HUDEP-2 (cell line): ENCODE measurements around the gene DDX42.

Source experiments
- DNase-seq, 76 experiments: peaks; one replicate each; lab custom pipeline; 2025; ENCODE audit not compliant: unreplicated experiment in 76 of 76; lab: John Stamatoyannopoulos, UW

The DDX42 gene, protein sequence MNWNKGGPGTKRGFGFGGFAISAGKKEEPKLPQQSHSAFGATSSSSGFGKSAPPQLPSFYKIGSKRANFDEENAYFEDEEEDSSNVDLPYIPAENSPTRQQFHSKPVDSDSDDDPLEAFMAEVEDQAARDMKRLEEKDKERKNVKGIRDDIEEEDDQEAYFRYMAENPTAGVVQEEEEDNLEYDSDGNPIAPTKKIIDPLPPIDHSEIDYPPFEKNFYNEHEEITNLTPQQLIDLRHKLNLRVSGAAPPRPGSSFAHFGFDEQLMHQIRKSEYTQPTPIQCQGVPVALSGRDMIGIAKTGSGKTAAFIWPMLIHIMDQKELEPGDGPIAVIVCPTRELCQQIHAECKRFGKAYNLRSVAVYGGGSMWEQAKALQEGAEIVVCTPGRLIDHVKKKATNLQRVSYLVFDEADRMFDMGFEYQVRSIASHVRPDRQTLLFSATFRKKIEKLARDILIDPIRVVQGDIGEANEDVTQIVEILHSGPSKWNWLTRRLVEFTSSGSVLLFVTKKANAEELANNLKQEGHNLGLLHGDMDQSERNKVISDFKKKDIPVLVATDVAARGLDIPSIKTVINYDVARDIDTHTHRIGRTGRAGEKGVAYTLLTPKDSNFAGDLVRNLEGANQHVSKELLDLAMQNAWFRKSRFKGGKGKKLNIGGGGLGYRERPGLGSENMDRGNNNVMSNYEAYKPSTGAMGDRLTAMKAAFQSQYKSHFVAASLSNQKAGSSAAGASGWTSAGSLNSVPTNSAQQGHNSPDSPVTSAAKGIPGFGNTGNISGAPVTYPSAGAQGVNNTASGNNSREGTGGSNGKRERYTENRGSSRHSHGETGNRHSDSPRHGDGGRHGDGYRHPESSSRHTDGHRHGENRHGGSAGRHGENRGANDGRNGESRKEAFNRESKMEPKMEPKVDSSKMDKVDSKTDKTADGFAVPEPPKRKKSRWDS

GRCh38 chr17:63774141-63774968 lies at the start of gene DDX42:
TSS of gene DDX42 (plus strand) at chr17:63774170. CDS start at chr17:63787050, 12,880 bp downstream.
- peak in 32 of 76 experiments; percentile 6 to 91 (median 46) for DNase-seq

- no peak for DNase-seq
Observed at GRCh38 chr17:63735691-63736090, 38.3 kb upstream of the DDX42 start.

DNA sequence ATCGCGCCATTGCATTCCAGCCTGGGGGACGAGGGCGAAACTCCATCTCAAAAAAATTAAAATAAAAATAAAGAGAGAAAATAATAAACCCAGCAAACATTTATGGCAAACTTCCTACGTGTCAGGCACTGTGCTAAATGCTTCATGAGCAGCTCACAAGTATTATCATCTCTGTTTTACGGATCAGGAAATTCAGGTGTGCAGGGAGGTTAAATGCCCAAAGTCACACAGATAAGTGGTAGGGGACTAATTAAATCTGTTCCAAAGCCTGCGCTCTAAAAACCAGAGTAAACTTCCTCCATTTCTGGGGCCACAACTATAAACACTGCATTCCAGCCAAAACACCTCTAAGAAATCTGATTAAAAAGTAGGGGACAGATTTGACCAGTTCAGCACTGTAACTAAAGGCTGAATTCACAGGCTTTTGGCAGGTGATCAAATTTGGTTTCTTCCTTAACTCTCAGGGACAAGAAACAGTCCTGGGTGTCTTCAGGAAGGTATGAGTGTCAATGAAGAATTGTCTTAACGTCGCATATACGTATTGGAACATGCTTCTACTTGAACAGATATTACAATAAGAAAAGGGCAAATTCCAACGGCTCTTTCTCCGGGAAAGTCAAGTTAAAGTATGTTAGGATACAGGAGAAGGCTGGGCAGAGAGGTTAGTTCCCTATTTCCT lies 33.4 kb upstream of the DDX42 start:
- peak in 7 of 76 experiments; percentile 2 to 28 (median 15) for DNase-seq

DNA sequence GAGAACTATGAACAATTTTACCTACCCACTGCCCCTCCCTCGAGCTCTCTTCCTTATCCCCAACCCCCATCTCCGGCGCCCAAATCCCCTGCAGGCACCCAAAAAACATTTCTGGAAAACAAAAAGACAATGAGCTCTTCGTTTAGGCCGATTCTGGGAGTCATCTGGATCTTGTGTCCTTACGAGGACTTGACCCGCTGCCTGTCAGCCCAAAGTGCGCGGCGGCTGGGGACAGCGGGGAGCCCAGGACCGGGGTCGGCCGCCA lies 32.9 kb upstream of the DDX42 start:
- DNase-seq = peak in 10 of 76 experiments; percentile 25 to 72 (median 32)

DNA sequence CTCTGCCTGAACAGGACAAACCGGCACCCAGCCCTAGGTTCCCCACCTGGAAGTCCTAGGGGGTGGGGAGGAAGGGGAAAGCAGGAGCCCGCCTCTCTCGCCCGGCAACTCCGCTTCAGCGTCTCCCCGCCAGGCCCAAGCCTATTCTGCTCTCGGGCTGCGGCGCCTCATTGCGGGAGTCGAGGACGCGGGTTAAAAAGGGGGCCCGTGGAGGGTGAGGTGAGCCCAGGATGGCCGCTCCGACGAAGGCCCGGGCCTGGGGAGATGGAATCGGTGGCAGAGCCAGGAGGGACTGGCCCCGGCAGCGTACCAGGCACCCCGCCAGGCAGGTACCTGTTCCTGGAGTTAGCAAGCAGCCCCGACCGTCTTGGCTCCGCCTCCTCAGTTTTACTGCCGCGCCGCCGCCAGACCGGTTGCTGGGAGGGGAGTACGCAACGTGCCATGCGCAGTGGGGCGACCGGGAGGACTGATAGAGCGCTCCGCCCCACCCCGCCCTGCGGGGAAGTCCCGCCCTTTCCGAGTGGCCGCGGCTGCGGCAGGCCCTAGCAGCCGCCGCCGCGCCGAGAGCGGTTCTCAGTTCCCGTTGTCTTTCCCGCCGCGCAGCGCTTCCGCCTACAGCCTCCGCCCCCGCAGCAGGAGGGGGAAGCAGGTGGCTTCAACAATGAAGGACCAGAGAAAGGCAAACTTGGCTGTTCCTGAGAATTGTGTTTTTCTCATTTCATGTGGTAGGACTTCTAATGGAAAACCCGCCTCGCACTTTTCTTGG lies 32.4 kb upstream of the DDX42 start, which contains the start of gene STRADA:
STRADA (minus strand) TSS at position 392 of the 766 bp plus-strand sequence. CDS start 13,430 bp downstream, outside the sequence.
- peak; percentile 64 to 99 (median 97) for DNase-seq

- peak in 26 of 76 experiments; percentile 3 to 59 (median 20) for DNase-seq
Observed at GRCh38 chr17:63751806-63752205, 22.2 kb upstream of the DDX42 start.

DNA sequence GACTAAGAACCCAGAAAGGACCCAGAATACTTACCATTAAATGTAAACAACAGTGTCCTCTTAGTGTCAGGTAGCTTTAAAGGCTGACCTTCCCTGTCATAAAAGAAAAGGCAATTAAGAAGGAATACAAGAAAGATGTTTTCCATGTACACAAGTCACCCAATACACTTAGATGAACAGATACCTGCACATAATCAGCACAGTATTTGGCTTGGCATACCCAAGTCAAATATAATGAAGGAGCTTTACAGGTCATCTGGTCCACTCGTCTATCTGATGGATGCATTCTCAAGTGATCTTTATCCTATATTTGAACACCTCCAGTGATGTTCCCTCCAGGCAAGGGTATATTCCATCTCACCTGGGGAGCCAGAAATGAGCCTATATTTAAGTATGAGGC lies 21.3 kb upstream of the DDX42 start:
- DNase-seq = no peak

GRCh38 chr17:63753215-63753614 lies 20.8 kb upstream of the DDX42 start:
- DNase-seq = no peak

GRCh38 chr17:63754046-63754445 lies 19.9 kb upstream of the DDX42 start:
- DNase-seq = no peak

DNA sequence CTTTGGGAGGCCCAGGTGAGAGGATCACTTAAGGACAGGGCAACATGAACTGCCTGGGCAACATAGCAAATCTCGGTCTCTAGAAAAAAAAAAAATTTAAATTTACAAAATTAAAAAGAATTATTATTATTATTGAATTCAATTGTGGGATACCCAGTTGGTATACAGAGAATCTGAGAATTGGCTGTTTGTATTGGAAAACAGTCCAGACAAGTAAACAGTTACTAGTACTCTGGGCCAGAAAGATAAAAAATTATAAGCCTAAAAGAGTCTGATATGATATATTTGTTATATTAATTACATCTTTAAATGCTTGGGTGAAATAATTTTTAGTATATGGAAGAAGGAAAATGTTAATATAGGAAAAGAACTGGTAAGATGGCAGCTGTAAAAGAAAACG lies 15.5 kb upstream of the DDX42 start:
- no peak for DNase-seq

GRCh38 chr17:63760771-63761539 lies 13.0 kb upstream of the DDX42 start:
- no peak for DNase-seq

DNA sequence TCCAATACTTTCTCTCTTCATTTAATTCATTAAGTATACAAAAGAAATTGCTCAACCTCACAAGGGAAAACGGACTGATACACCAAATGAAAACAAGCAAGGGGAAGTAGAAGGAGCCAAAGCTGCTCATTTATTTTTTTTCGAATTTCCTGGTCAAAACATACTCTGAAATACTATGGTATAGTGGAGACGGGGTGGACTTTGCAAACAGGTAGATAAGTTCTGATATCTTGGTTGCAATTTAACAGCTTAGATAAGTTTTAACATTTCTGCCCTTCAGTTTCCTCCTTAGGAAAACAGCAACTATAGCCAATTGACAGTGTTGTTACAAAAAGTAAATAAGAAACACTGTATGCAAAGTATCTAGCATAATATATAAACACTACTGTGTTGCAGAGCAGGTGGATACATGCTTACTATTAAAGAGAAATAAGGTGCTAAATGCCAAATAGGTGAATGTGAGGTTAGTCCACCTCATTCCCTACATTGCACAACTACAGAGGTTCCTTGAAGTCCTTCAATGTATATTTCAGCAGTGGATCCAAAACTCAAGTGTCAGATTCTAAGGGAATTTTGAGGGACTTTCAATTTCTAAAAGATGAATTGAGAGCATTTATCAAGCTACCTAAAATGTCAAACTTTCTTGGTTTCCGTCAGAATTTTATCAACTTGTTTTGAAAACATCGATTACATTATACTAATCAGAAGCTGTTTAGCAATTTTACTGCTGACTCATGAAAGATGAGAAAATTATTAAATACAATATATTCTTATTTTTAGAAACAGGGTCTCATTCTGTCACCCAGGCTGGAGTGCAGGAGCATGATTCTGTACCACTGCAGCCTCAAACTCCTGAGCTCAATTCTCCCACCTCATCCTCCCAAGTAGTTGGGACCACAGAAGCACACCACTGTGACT lies 11.6 kb upstream of the DDX42 start:
- no peak for DNase-seq

DNA sequence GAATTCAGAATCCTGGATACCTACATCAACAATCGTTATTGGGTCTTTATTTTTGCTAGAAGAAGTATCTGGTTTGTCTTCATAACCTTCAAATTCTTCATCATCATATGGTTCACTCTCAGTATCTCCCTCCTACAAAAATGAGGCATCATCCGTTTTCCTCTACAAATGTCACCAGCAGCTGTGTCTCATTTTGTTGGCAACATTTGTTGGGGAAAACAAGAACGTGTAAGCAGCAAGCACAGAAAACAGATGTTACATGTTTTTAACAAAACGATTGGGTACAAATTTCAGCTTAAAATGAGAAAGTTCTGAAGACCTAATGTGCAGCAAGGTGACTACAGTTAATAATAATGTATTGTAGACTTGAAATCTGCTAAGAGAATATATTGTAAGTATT lies 9.3 kb upstream of the DDX42 start:
- DNase-seq = no peak

- DNase-seq = no peak
Observed at GRCh38 chr17:63766754-63767153, 7.2 kb upstream of the DDX42 start.

- no peak for DNase-seq
Observed at GRCh38 chr17:63768433-63768832, 5.5 kb upstream of the DDX42 start.

DNA sequence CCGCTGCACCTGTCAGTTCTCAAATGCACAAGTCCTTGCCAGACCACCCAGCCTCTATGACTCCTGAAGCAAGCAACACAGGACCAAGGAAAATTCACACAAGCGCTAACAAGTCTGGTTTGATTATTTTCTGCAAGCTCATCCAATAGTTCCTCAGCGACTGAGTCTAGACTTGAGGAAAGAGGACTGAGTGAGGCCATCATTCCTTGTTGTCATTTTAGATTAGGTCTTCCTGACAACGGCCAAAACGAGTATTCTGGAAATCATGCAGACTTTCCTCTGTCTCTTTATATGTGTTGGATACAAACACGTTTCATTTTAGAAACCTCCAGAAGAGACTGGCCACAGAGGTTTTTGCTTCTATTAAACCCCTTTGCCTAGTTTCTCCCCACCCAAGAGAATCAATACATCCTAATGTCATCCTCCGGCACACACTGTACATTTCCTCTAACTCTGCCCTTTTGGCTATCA lies 1.1 kb upstream of the DDX42 start:
- DNase-seq = peak in 7 of 76 experiments; percentile 1 to 40 (median 12)
